Tibial artery (tissue), 4 donors: ENCODE results near the gene PRR5L.

Experiments used
- DNase-seq, 2 donors: peaks; one replicate each; pipeline ENCODE4 v3.0.0-alpha.2; 2019
- H3K27ac ChIP-seq, 2 donors: fragments of 200-600 bp; sonication (generic) in 1 of 2; 1 replicate in 1 of 2; 2 replicates in 1 of 2; pipeline ENCODE4 v1.5.1; 2018 to 2019; ENCODE audit warnings: mild to moderate bottlenecking in 1 of 2
- H3K27me3 ChIP-seq, 2 donors: fragments of 200-600 bp; sonication (generic) in 1 of 2; one replicate each; pipeline versions ENCODE4 v1.5.1 to v1.6.0; 2016 to 2019
- H3K36me3 ChIP-seq, 3 donors: fragments of 200-600 bp; sonication (generic) in 2 of 3; one replicate each; pipeline ENCODE4 v1.5.1; 2016 to 2019; ENCODE audit warnings: mild to moderate bottlenecking in 2 of 3
- H3K4me1 ChIP-seq, 4 donors: fragments of 200-600 bp; sonication (generic) in 2 of 4; 1 replicate in 3 of 4; 2 replicates in 1 of 4; pipeline ENCODE4 v1.5.1; 2016 to 2019
- H3K4me3 ChIP-seq, 2 donors: fragments of 200-600 bp; sonication (generic) in 1 of 2; 1 replicate in 1 of 2; 2 replicates in 1 of 2; pipeline ENCODE4 v1.5.1; 2018 to 2019; ENCODE audit warnings: mild to moderate bottlenecking in 2 of 2
- H3K9me3 ChIP-seq, 3 donors: fragments of 200-600 bp; sonication (generic) in 1 of 3; one replicate each; pipeline ENCODE4 v1.5.1; 2016 to 2019
- CTCF ChIP-seq, 2 experiments: fragments of 200-600 bp in 1 of 2; fragments of 450-650 bp in 1 of 2; IDR thresholded peaks; one replicate each; pipeline ENCODE4 v1.5.1; 2017 to 2019; ENCODE audit warnings: antibody characterized with exemption in 2 of 2, mild to moderate bottlenecking in 1 of 2, moderate library complexity in 1 of 2
- intact Hi-C: fragments of 100-400 bp; cut with DNase I; formaldehyde crosslinking; loops from one replicate; pipeline ENCODE4 v1.15.0; 2023; ENCODE audit warnings: low total_unique reads

PRR5L gene

GRCh38 chr11:36412781-36413383 is 116.8 kb downstream of the PRR5L start:
- Histone ChIP-seq H3K27me3 (no peaks in the 10 kb centered on the region), H3K27ac (no peak overlapping the region), H3K4me3 (no peak overlapping the region), H3K36me3 (no peaks in the 10 kb centered on the region), H3K4me1 (peaks cover 0 to 3% (median 0%) of the 10 kb centered on the region in 4 donors), H3K9me3 (no peaks in the 10 kb centered on the region)
- no peak for DNase-seq
- intact Hi-C loops, result no loop called here
- TF ChIP-seq CTCF (IDR thresholded peaks at IDR 0.05), result no peak

- Histone ChIP-seq H3K27ac (no peak overlapping the region), H3K4me1 (peaks cover 0 to 2% (median 0%) of the 10 kb centered on the region in 4 donors), H3K4me3 (no peak overlapping the region), H3K36me3 (no peaks in the 10 kb centered on the region), H3K27me3 (no peaks in the 10 kb centered on the region), H3K9me3 (no peaks in the 10 kb centered on the region)
- no peak for DNase-seq
- intact Hi-C loops, result no loop called here
- no peak for TF ChIP-seq CTCF (IDR thresholded peaks at IDR 0.05)
Measured at GRCh38 chr11:36417154-36417553, 121.1 kb downstream of the PRR5L start.

DNA sequence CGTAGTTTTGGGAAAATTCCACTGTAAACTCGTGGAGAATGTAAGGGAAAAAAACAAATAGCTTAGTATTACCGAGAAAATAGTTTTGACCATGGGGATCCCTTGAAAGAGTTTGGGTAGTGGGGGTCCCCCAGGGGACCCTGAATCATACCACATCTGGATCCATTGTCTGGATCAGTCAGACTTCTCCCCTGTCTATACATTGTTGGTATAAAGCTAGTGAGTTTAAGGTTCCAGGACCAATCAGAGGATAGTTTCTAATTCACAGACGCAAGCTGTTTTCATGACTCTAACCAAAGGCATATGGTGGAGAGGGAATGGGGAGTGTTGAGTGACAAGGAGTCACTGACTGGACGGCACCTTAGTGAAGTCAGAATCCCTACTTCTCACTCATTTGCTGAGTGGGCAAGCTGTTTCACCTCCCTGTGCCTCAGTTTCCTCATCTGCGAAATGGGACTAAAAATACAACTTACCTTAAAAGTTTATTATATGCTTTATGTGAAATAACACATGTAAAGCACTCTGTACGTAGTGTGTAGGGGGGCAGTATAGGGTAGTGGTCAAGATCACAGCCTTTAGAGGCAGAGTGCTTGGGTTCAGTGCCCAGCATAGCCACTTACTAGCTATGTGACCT is 123.8 kb downstream of the PRR5L start:
- no peak for TF ChIP-seq CTCF (IDR thresholded peaks at IDR 0.05)
- no peaks in the 10 kb centered on the region for H3K27me3 ChIP-seq
- H3K4me1 ChIP-seq, result peaks cover 0 to 2% (median 0%) of the 10 kb centered on the region in 4 donors
- H3K36me3 ChIP-seq, result no peaks in the 10 kb centered on the region
- intact Hi-C loops, result no loop called here
- H3K4me3 ChIP-seq, result no peak overlapping the region
- no peaks in the 10 kb centered on the region for H3K9me3 ChIP-seq
- no peak for DNase-seq
- H3K27ac ChIP-seq, result no peak overlapping the region

GRCh38 chr11:36421546-36422155 is 125.6 kb downstream of the PRR5L start:
- TF ChIP-seq CTCF (IDR thresholded peaks at IDR 0.05), result no peak
- Histone ChIP-seq H3K27ac (no peak overlapping the region), H3K4me3 (no peak overlapping the region), H3K27me3 (no peaks in the 10 kb centered on the region), H3K36me3 (no peaks in the 10 kb centered on the region), H3K4me1 (peaks cover 0 to 2% (median 0%) of the 10 kb centered on the region in 4 donors), H3K9me3 (no peaks in the 10 kb centered on the region)
- intact Hi-C loops, result no loop called here
- DNase-seq, result no peak

- Histone ChIP-seq H3K27me3 (no peaks in the 10 kb centered on the region), H3K4me3 (no peak overlapping the region), H3K4me1 (peaks cover 0 to 2% (median 0%) of the 10 kb centered on the region in 4 donors), H3K27ac (no peak overlapping the region), H3K36me3 (no peaks in the 10 kb centered on the region), H3K9me3 (no peaks in the 10 kb centered on the region)
- no peak for DNase-seq
- TF ChIP-seq CTCF (IDR thresholded peaks at IDR 0.05), result no peak
- intact Hi-C loops, result no loop called here
Measured at GRCh38 chr11:36425561-36426081, 129.5 kb downstream of the PRR5L start.
